Frontal cortex (tissue), 4 donors: Measurements from ENCODE around the gene COPS7A. TPM values are rescaled to one million over a fixed set of nuclear protein-coding genes. Genes with fewer than 3 reads are reported as not detected.
"Not testable (repeated sequence)": the region's sequence is repeated elsewhere in the genome, so short reads cannot be mapped to it uniquely, and the experiment has no call there.

Experiments used
- DNase-seq, 2 donors: peaks; one replicate each; pipeline ENCODE4 v3.0.0; 2012; ENCODE audit warnings: low spot score in 2 of 2
- FAIRE-seq: peaks from 2 replicates; lab custom pipeline; 2012; peaks lifted over from hg19 to GRCh38; lab: Jason Lieb, UNC
- total RNA-seq: library from RNA; depleted of rRNA; stranded (reverse); fragments of >200 nt; gene quantifications from one replicate; pipeline ENCODE4 v1.2.3, GENCODE V29; 2014
- donor health status: control.
- donor health status: control.
- donor health status: control.

Gene COPS7A
- total RNA-seq, 1 donor from 2014 or later = 24.5 TPM

GRCh38 chr12:6700646-6701051, 23.2 kb upstream of the COPS7A start, which contains the start of gene PIANP:
Gene PIANP (minus strand): TSS chr12:6700815. CDS start chr12:6698061, 2,754 bp downstream.
- no peak for FAIRE-seq
- DNase-seq = peak; percentile 50 to 59

GRCh38 chr12:6701078-6701768, 22.6 kb upstream of the COPS7A start:
- FAIRE-seq = no peak
- no peak for DNase-seq

GRCh38 chr12:6703631-6704030, 20.2 kb upstream of the COPS7A start:
- DNase-seq (no peak), FAIRE-seq (no peak)

- FAIRE-seq, DNase-seq: not testable (repeated sequence)
These were observed 15.5 kb upstream of the COPS7A start for GRCh38 chr12:6708351-6708750.

- DNase-seq (no peak), FAIRE-seq (no peak)
These were observed 14.9 kb upstream of the COPS7A start for GRCh38 chr12:6708960-6709394.

- DNase-seq, FAIRE-seq: not testable (repeated sequence)
These were observed 7.6 kb upstream of the COPS7A start for GRCh38 chr12:6716031-6716873.

GRCh38 chr12:6716874-6717437, 6.9 kb upstream of the COPS7A start:
- FAIRE-seq = no peak
- DNase-seq = no peak

GRCh38 chr12:6722863-6723262, 983 bp upstream of the COPS7A start:
- FAIRE-seq = no peak
- DNase-seq = no peak

- DNase-seq (no peak), FAIRE-seq (no peak)
These were observed 557 bp downstream of the COPS7A start for GRCh38 chr12:6724409-6724797.

- DNase-seq (no peak), FAIRE-seq (no peak)
These were observed 1.5 kb downstream of the COPS7A start for GRCh38 chr12:6725350-6725749.

GRCh38 chr12:6729186-6729585, 5.3 kb downstream of the COPS7A start:
- DNase-seq (no peak), FAIRE-seq (no peak)

- no peak for FAIRE-seq
These were observed 6.3 kb downstream of the COPS7A start for GRCh38 chr12:6730169-6730568.

GRCh38 chr12:6734506-6735387, 10.9 kb downstream of the COPS7A start:
- DNase-seq (no peak), FAIRE-seq (no peak)

More at GRCh38 chr12:6730169-6730568, 6.3 kb downstream of the COPS7A start:
- no peak for DNase-seq

GRCh38 chr12:6735448-6736191, 11.8 kb downstream of the COPS7A start:
- FAIRE-seq (no peak), DNase-seq (peak in 1 of 2 donors; percentile 71)

- FAIRE-seq (no peak), DNase-seq (no peak)
These were observed 12.9 kb downstream of the COPS7A start for GRCh38 chr12:6736754-6737153.

GRCh38 chr12:6742080-6742479, 18.2 kb downstream of the COPS7A start:
- not testable (repeated sequence) for DNase-seq

GRCh38 chr12:6742834-6743233, 19.0 kb downstream of the COPS7A start:
- no peak for FAIRE-seq

More at GRCh38 chr12:6742080-6742479, 18.2 kb downstream of the COPS7A start:
- FAIRE-seq = not testable (repeated sequence)

GRCh38 chr12:6743300-6743699, 19.5 kb downstream of the COPS7A start:
- not testable (repeated sequence) for FAIRE-seq

More at GRCh38 chr12:6742834-6743233, 19.0 kb downstream of the COPS7A start:
- DNase-seq = no peak

More at GRCh38 chr12:6743300-6743699, 19.5 kb downstream of the COPS7A start:
- not testable (repeated sequence) for DNase-seq
